Measurements from ENCODE around the gene JARID2. TPM values are rescaled to one million over a fixed set of nuclear protein-coding genes. Genes with fewer than 3 reads are reported as not detected.

JARID2 gene
- total RNA-seq, 2 donors from 2014 or later, result 8.3 to 12.8 TPM

- ATAC-seq (ENCODE audit: insufficient number of reproducible peaks, low FRiP score, low read depth) (no peak), DNase-seq (ENCODE audit: low spot score) (no peak)
- Histone ChIP-seq H3K36me3 (no peaks in the 10 kb centered on the region), H3K27me3 (replicated peaks; ENCODE audit: insufficient read depth) (no peaks in the 10 kb centered on the region), H3K4me1 (ENCODE audit: control insufficient read depth in 1 of 2, low read depth in 2 of 2) (peaks cover 9 to 15% of the 10 kb centered on the region in 2 donors), H3K27ac (no peak overlapping the region), H3K4me3 (no peak overlapping the region), H3K9me3 (no peaks in the 10 kb centered on the region)
- no peak for TF ChIP-seq CTCF (IDR thresholded peaks at IDR 0.05)
Observed at GRCh38 chr6:15452182-15452941, 206.5 kb downstream of the JARID2 start.

- Histone ChIP-seq H3K36me3 (no peaks in the 10 kb centered on the region), H3K4me1 (ENCODE audit: control insufficient read depth in 1 of 2, low read depth in 2 of 2) (peaks cover 9 to 15% of the 10 kb centered on the region in 2 donors), H3K9me3 (no peaks in the 10 kb centered on the region), H3K27me3 (replicated peaks; ENCODE audit: insufficient read depth) (no peaks in the 10 kb centered on the region), H3K4me3 (no peak overlapping the region), H3K27ac (no peak overlapping the region)
- DNase-seq (ENCODE audit: low spot score) (no peak), ATAC-seq (ENCODE audit: insufficient number of reproducible peaks, low FRiP score, low read depth) (no peak)
- no peak for TF ChIP-seq CTCF (IDR thresholded peaks at IDR 0.05)
Observed at GRCh38 chr6:15453186-15453585, 207.3 kb downstream of the JARID2 start.

- DNase-seq (ENCODE audit: low spot score) (no peak), ATAC-seq (ENCODE audit: insufficient number of reproducible peaks, low FRiP score, low read depth) (no peak)
- H3K4me3 ChIP-seq, result no peak overlapping the region
- H3K27ac ChIP-seq, result no peak overlapping the region
- no peaks in the 10 kb centered on the region for H3K36me3 ChIP-seq
- no peaks in the 10 kb centered on the region for H3K27me3 ChIP-seq (replicated peaks; ENCODE audit: insufficient read depth)
- H3K4me1 ChIP-seq (ENCODE audit: control insufficient read depth in 1 of 2, low read depth in 2 of 2), result peaks cover 9 to 15% of the 10 kb centered on the region in 2 donors
- no peaks in the 10 kb centered on the region for H3K9me3 ChIP-seq
- no peak for TF ChIP-seq CTCF (IDR thresholded peaks at IDR 0.05)
Observed at GRCh38 chr6:15453622-15454021, 207.8 kb downstream of the JARID2 start.

- DNase-seq (ENCODE audit: low spot score) (no peak), ATAC-seq (ENCODE audit: insufficient number of reproducible peaks, low FRiP score, low read depth) (no peak)
- H3K9me3 ChIP-seq, result no peaks in the 10 kb centered on the region
- no peak overlapping the region for H3K27ac ChIP-seq
- no peaks in the 10 kb centered on the region for H3K36me3 ChIP-seq
- no peaks in the 10 kb centered on the region for H3K27me3 ChIP-seq (replicated peaks; ENCODE audit: insufficient read depth)
- no peak for TF ChIP-seq CTCF (IDR thresholded peaks at IDR 0.05)
- no peak overlapping the region for H3K4me3 ChIP-seq
- H3K4me1 ChIP-seq (ENCODE audit: control insufficient read depth in 1 of 2, low read depth in 2 of 2), result peaks cover 9 to 15% of the 10 kb centered on the region in 2 donors
Observed at GRCh38 chr6:15456422-15456821, 210.6 kb downstream of the JARID2 start.

GRCh38 chr6:15457121-15457650, 211.3 kb downstream of the JARID2 start:
- DNase-seq (ENCODE audit: low spot score) (no peak), ATAC-seq (ENCODE audit: insufficient number of reproducible peaks, low FRiP score, low read depth) (no peak)
- Histone ChIP-seq H3K36me3 (no peaks in the 10 kb centered on the region), H3K4me3 (no peak overlapping the region), H3K4me1 (ENCODE audit: control insufficient read depth in 1 of 2, low read depth in 2 of 2) (peaks cover 9 to 15% of the 10 kb centered on the region in 2 donors), H3K9me3 (no peaks in the 10 kb centered on the region), H3K27ac (no peak overlapping the region), H3K27me3 (replicated peaks; ENCODE audit: insufficient read depth) (no peaks in the 10 kb centered on the region)
- no peak for TF ChIP-seq CTCF (IDR thresholded peaks at IDR 0.05)

All from thoracic aorta (tissue), 2 donors.